Natural killer cell (primary cell): Measurements from ENCODE around the gene CCDC88B. TPM values are rescaled to one million over a fixed set of nuclear protein-coding genes. Genes with fewer than 3 reads are reported as not detected.

Experiments used
- ATAC-seq, 3 donors: fragments of 150-1000 bp in 2 of 3; fragments of 200-7000 bp in 1 of 3; cut with Tn5 transposase; 1 replicate in 1 of 3; 2 replicates in 2 of 3; pipeline ENCODE4 v1.10.0; 2021; ENCODE audit warnings: mild to moderate bottlenecking in 2 of 3, moderate library complexity in 2 of 3
- DNase-seq, 2 donors: peaks; one replicate each; pipeline versions ENCODE4 v3.0.0 to v3.0.0-alpha.2; 2013 to 2021; ENCODE audit warnings: mixed read lengths in 1 of 2
- H3K27ac ChIP-seq: one replicate; pipeline ENCODE4 v1.5.1; 2013; ENCODE audit warnings: mild to moderate bottlenecking, low read length
- H3K27me3 ChIP-seq: one replicate; pipeline ENCODE4 v1.6.1; 2013; ENCODE audit warnings: low read length; ENCODE audit not compliant: control insufficient read depth, insufficient read depth
- H3K36me3 ChIP-seq: one replicate; pipeline ENCODE4 v1.6.1; 2013; ENCODE audit warnings: low read length; ENCODE audit not compliant: control insufficient read depth, insufficient read depth
- H3K4me1 ChIP-seq: one replicate; pipeline ENCODE4 v1.6.1; 2013; ENCODE audit warnings: low read length; ENCODE audit not compliant: control insufficient read depth, insufficient read depth
- H3K4me3 ChIP-seq: one replicate; pipeline ENCODE4 v1.5.1; 2013; ENCODE audit warnings: low read length
- H3K9me3 ChIP-seq: one replicate; pipeline ENCODE4 v1.6.1; 2013; ENCODE audit warnings: low read length; ENCODE audit not compliant: control insufficient read depth, insufficient read depth
- H3K27ac Mint-ChIP-seq, 2 donors: one replicate each; pipeline ENCODE4 v1.8.0; 2022; ENCODE audit warnings: mild to moderate bottlenecking in 2 of 2, mixed read lengths in 2 of 2, moderate library complexity in 1 of 2
- H3K27me3 Mint-ChIP-seq, 2 donors: one replicate each; pipeline ENCODE4 v1.8.0; 2022; ENCODE audit warnings: low read depth in 2 of 2, mixed read lengths in 2 of 2
- H3K36me3 Mint-ChIP-seq: one replicate; pipeline ENCODE4 v1.8.0; 2022; ENCODE audit warnings: mixed read lengths
- H3K4me1 Mint-ChIP-seq, 2 donors: one replicate each; pipeline ENCODE4 v1.8.0; 2022; ENCODE audit warnings: mixed read lengths in 2 of 2
- H3K4me3 Mint-ChIP-seq: one replicate; pipeline ENCODE4 v1.8.0; 2022; ENCODE audit warnings: mild to moderate bottlenecking, moderate library complexity, mixed read lengths
- H3K9me3 Mint-ChIP-seq, 2 donors: one replicate each; pipeline ENCODE4 v1.8.0; 2022; ENCODE audit warnings: mixed read lengths in 2 of 2
- WGBS: methylation state at CpG from one replicate; pipeline ENCODE4 v1.1.7; 2013; ENCODE audit warnings: missing lambda C conversion rate; ENCODE audit not compliant: insufficient coverage; 5-methylcytosine and 5-hydroxymethylcytosine counted together
- intact Hi-C: fragments of 100-400 bp; cut with micrococcal nuclease; formaldehyde crosslinking; loops from one replicate; pipeline ENCODE4 v1.14.2; 2022
- total RNA-seq, 4 donors: library from RNA; stranded (reverse); fragments of 120-200 nt in 1 of 4; gene quantifications; one replicate each; pipeline versions ENCODE4 v1.2.3 to v1.2.4, GENCODE V29; 2013 to 2022
- TF ChIP-seq, protein P1 (sequence below): fragments of 200-600 bp; IDR thresholded peaks from one replicate; pipeline ENCODE4 v1.8.0; 2022; ENCODE audit warnings: antibody characterized with exemption

The CCDC88B gene
- total RNA-seq, 3 donors from 2014 or later (not counting 1 experiment from before 2014, with no cell fraction given) = 262 to 276 (median 272) TPM

DNA sequence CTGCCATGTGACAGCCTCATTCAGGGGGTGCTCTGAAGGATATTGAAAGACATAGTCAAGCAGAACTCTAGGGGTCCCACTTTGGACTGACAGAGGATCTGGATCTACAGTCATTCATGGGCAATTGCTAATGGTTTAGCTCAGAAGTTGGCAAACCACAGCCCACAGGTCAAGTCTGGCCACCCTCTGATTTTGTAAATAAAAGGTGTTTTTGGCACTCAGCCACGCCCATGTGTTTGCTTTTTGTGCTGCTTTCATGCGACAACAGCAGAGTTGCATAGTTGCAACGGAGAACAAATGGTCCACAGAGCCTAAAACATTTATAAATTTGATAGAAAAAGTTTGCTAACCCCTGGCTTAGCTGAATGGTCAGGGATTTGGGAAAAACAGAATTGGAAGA, 60.7 kb downstream of the CCDC88B start:
- Histone ChIP-seq H3K36me3 (no peaks in the 10 kb centered on the region), H3K4me1 (peaks cover 6% of the 10 kb centered on the region), H3K27ac (no peak overlapping the region), H3K4me3 (no peak overlapping the region), H3K27me3 (no peaks in the 10 kb centered on the region), H3K9me3 (no peaks in the 10 kb centered on the region)
- peaks cover 0 to 10% of the 10 kb centered on the region in 2 donors for H3K4me1 Mint-ChIP-seq
- no peaks in the 10 kb centered on the region for H3K9me3 Mint-ChIP-seq
- H3K36me3 Mint-ChIP-seq = no peaks in the 10 kb centered on the region
- no peak for DNase-seq
- no peak overlapping the region for H3K27ac Mint-ChIP-seq
- intact Hi-C loops = no loop called here
- no peak overlapping the region for H3K4me3 Mint-ChIP-seq
- peaks cover 0 to 3% of the 10 kb centered on the region in 2 donors for H3K27me3 Mint-ChIP-seq
- no peak for ATAC-seq
- WGBS = 80% methylated on average over 3 of the region's 3 CpGs
- TF ChIP-seq, protein P1, sequence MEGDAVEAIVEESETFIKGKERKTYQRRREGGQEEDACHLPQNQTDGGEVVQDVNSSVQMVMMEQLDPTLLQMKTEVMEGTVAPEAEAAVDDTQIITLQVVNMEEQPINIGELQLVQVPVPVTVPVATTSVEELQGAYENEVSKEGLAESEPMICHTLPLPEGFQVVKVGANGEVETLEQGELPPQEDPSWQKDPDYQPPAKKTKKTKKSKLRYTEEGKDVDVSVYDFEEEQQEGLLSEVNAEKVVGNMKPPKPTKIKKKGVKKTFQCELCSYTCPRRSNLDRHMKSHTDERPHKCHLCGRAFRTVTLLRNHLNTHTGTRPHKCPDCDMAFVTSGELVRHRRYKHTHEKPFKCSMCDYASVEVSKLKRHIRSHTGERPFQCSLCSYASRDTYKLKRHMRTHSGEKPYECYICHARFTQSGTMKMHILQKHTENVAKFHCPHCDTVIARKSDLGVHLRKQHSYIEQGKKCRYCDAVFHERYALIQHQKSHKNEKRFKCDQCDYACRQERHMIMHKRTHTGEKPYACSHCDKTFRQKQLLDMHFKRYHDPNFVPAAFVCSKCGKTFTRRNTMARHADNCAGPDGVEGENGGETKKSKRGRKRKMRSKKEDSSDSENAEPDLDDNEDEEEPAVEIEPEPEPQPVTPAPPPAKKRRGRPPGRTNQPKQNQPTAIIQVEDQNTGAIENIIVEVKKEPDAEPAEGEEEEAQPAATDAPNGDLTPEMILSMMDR = no peak

DNA sequence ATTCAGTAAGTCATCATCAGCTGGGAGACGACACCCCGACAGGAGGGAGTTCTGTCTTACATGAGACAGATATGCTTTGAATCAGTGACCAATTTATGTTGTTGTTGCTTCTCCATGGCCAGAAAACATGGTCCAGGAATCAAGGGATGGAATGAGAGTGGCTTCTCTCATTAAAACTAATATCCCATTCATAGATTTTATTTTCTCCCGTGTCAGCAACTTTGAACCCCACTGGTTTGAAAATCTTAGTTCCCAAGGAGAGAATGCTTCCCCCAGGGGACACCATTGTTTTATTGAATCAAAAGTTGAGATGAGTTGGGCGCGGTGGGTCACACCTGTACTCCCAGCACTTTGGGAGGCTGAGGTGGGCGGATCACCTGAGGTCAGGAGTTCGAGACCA, 61.8 kb downstream of the CCDC88B start:
- no peaks in the 10 kb centered on the region for H3K9me3 ChIP-seq
- ATAC-seq (no peak), DNase-seq (no peak)
- Mint-ChIP-seq H3K27ac (no peak overlapping the region), H3K9me3 (no peaks in the 10 kb centered on the region), H3K4me1 (peaks cover 0 to 5% of the 10 kb centered on the region in 2 donors), H3K36me3 (no peaks in the 10 kb centered on the region), H3K4me3 (no peak overlapping the region), H3K27me3 (peaks cover 0 to 3% of the 10 kb centered on the region in 2 donors)
- no peak overlapping the region for H3K27ac ChIP-seq
- intact Hi-C loops = no loop called here
- H3K36me3 ChIP-seq = no peaks in the 10 kb centered on the region
- H3K4me3 ChIP-seq = no peak overlapping the region
- no peaks in the 10 kb centered on the region for H3K27me3 ChIP-seq
- peaks cover 3% of the 10 kb centered on the region for H3K4me1 ChIP-seq
- TF ChIP-seq, protein P1 = no peak
- WGBS = 95% methylated on average over 7 of the region's 7 CpGs

DNA sequence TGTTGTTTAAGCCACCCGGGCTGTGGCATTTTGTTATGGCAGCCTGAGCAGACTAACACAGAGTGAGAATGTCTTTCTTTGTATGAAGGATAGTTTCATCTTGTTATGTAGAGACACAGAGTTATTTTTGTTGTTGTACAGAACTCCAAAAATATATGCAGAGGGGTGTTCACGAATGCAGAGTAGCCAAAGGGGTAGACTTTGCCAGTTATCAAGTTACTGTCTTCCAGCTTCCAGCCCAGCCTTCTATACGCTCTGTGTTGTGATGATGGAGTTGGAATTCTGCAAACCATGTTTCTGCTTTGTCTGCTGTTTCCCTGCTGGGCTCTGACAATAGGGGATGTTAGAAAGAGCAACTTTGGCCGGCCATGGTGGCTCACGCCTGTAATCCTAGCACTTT, 63.1 kb downstream of the CCDC88B start:
- ATAC-seq (no peak), DNase-seq (no peak)
- Mint-ChIP-seq H3K27ac (no peak overlapping the region), H3K27me3 (peaks cover 0 to 3% of the 10 kb centered on the region in 2 donors), H3K9me3 (no peaks in the 10 kb centered on the region), H3K4me1 (peaks cover 0 to 5% of the 10 kb centered on the region in 2 donors), H3K36me3 (no peaks in the 10 kb centered on the region), H3K4me3 (no peak overlapping the region)
- Histone ChIP-seq H3K9me3 (no peaks in the 10 kb centered on the region), H3K4me1 (peaks cover 3% of the 10 kb centered on the region), H3K36me3 (no peaks in the 10 kb centered on the region), H3K4me3 (no peak overlapping the region), H3K27me3 (no peaks in the 10 kb centered on the region), H3K27ac (no peak overlapping the region)
- intact Hi-C loops = no loop called here
- 93% methylated on average over 5 of the region's 5 CpGs for WGBS
- TF ChIP-seq, protein P1 = no peak

DNA sequence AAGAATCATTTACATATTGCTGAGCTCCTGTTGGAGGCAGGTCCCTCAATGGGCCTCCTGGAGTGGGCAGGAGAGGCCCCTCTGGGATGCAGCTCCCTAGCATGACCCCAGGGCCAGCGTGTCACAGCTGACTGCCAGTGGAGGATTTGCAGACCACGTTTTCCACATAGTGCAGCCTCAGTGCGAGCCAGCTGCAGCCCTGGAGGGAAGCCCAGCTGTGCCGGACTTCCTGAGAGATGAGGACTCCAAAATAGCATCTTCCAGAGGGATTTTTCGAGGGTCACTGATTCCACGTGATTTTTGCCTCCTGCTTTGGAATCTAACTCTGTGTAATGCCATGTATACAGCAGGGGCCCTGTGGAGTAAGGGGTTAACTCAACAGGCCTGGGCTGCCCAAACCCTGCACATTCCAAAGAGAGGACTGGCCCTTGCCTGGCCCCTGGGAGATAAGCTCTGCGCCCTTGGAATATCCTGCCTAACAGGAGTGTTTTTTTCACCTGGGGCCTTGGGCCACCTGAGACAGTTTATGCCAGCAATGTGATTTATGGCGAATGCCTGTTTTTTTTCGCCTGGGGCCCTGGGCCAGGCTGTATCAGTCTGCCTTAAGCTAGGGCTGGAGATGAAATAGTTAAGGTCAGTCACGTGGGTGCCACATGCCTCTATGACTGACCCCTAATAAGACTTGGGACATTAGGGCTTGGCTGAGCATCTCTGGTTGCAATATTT, 66.4 kb downstream of the CCDC88B start:
- H3K27ac Mint-ChIP-seq = no peak overlapping the region
- no peaks in the 10 kb centered on the region for H3K36me3 Mint-ChIP-seq
- no peak overlapping the region for H3K4me3 Mint-ChIP-seq
- no peak overlapping the region for H3K27ac ChIP-seq
- H3K4me3 ChIP-seq = no peak overlapping the region
- no peaks in the 10 kb centered on the region for H3K4me1 ChIP-seq
- H3K4me1 Mint-ChIP-seq = peaks cover 0 to 5% of the 10 kb centered on the region in 2 donors
- DNase-seq = no peak
- intact Hi-C loops = no loop called here
- H3K27me3 ChIP-seq = no peaks in the 10 kb centered on the region
- WGBS = 78% methylated on average over 10 of the region's 10 CpGs
- no peaks in the 10 kb centered on the region for H3K9me3 Mint-ChIP-seq
- no peak for ATAC-seq
- H3K27me3 Mint-ChIP-seq = peaks cover 0 to 6% of the 10 kb centered on the region in 2 donors
- H3K9me3 ChIP-seq = no peaks in the 10 kb centered on the region
- no peaks in the 10 kb centered on the region for H3K36me3 ChIP-seq
- TF ChIP-seq, protein P1 = no peak
